H1 (cell line): ENCODE data around the gene TCHP. TPM values are rescaled to one million over a fixed set of nuclear protein-coding genes. Genes with fewer than 3 reads are reported as not detected.
A peak's percentile ranks its signal among the peaks of the same experiment; 100 is the strongest.

Experiments
- CTCF ChIA-PET: fragments of 300-600 bp; sonication (Branson Sonifier 250); formaldehyde crosslinking; loops from one replicate; lab custom pipeline; 2021; ENCODE audit not compliant: partially characterized antibody; lab: Charles Lee
- POLR2A ChIA-PET: fragments of 300-600 bp; sonication (Branson Sonifier 250); formaldehyde crosslinking; loops from one replicate; lab custom pipeline; 2021; ENCODE audit warnings: inconsistent platforms; ENCODE audit not compliant: partially characterized antibody; lab: Charles Lee
- DNase-seq, 2 experiments: peaks; one replicate each; pipeline versions ENCODE4 v3.0.0 to v3.0.0-alpha.2; 2010 to 2022; ENCODE audit warnings: low spot score in 2 of 2, low read depth in 1 of 2, mixed read lengths in 1 of 2
- FAIRE-seq: peaks from 2 replicates; lab custom pipeline; 2011; peaks lifted over from hg19 to GRCh38; lab: Jason Lieb, UNC
- H2AFZ ChIP-seq: 2 replicates; pipeline ENCODE4 v1.8.1; 2012; ENCODE audit warnings: low read length, inconsistent platforms
- H2AK5ac ChIP-seq: 2 replicates; pipeline ENCODE4 v1.6.1; 2013; ENCODE audit warnings: low read depth, low read length
- H2BK120ac ChIP-seq: replicated peaks from 2 replicates; pipeline ENCODE3; 2013; ENCODE audit warnings: low read depth, low read length, inconsistent platforms
- H2BK12ac ChIP-seq: 2 replicates; pipeline ENCODE4 v1.6.1; 2013; ENCODE audit warnings: low read depth, low read length
- H2BK15ac ChIP-seq: 2 replicates; pipeline ENCODE4 v1.6.1; 2013; ENCODE audit warnings: low read length
- H2BK20ac ChIP-seq: 2 replicates; pipeline ENCODE4 v1.6.1; 2013; ENCODE audit warnings: low read length
- H2BK5ac ChIP-seq: 2 replicates; pipeline ENCODE4 v1.6.1; 2013; ENCODE audit warnings: low read depth, low read length
- H3K14ac ChIP-seq: 2 replicates; pipeline ENCODE4 v1.6.1; 2013; ENCODE audit warnings: inconsistent platforms; ENCODE audit not compliant: insufficient read length
- H3K18ac ChIP-seq: 2 replicates; pipeline ENCODE4 v1.6.1; 2013; ENCODE audit warnings: low read length; ENCODE audit errors: extremely low read depth
- H3K23ac ChIP-seq: 2 replicates; pipeline ENCODE4 v1.6.1; 2013; ENCODE audit warnings: inconsistent platforms; ENCODE audit not compliant: insufficient read length
- H3K23me2 ChIP-seq: 2 replicates; pipeline ENCODE4 v1.6.1; 2013; ENCODE audit warnings: low read depth, low read length
- H3K27ac ChIP-seq: 2 replicates; pipeline ENCODE4 v1.6.1; 2011; ENCODE audit warnings: low read depth, low read length, inconsistent platforms
- H3K27me3 ChIP-seq, 4 experiments: replicated peaks in 1 of 4; 1 replicate in 1 of 4; 2 replicates in 3 of 4; pipeline versions ENCODE4 v1.6.1 to v1.8.1; 2011 to 2013; ENCODE audit warnings: low read length in 3 of 4, mild to moderate bottlenecking in 3 of 4, inconsistent platforms in 2 of 4, mixed read lengths in 2 of 4, moderate library complexity in 1 of 4; ENCODE audit not compliant: control insufficient read depth in 3 of 4, insufficient read depth in 3 of 4; ENCODE audit errors: extremely low read depth in 1 of 4
- H3K36me3 ChIP-seq, 4 experiments: 2 replicates each; pipeline versions ENCODE4 v1.6.1 to v1.8.1; 2011 to 2013; ENCODE audit warnings: mild to moderate bottlenecking in 4 of 4, low read length in 3 of 4, moderate library complexity in 2 of 4, control low read depth in 1 of 4, inconsistent platforms in 1 of 4; ENCODE audit not compliant: insufficient read depth in 4 of 4, control insufficient read depth in 2 of 4
- H3K4ac ChIP-seq: replicated peaks from 2 replicates; pipeline ENCODE3; 2013; ENCODE audit warnings: low read length, low read depth, mixed read lengths, inconsistent platforms; ENCODE audit not compliant: insufficient read length
- H3K4me1 ChIP-seq, 4 experiments: replicated peaks in 1 of 4; 1 replicate in 1 of 4; 2 replicates in 3 of 4; pipeline versions ENCODE4 v1.6.1 to v1.8.1; 2011 to 2013; ENCODE audit warnings: low read length in 3 of 4, inconsistent platforms in 2 of 4, mixed read lengths in 1 of 4; ENCODE audit not compliant: insufficient read depth in 4 of 4, control insufficient read depth in 3 of 4
- H3K4me2 ChIP-seq, 2 experiments: 2 replicates each; pipeline versions ENCODE4 v1.6.1 to v1.8.1; 2011 to 2013; ENCODE audit warnings: low read depth in 2 of 2, low read length in 2 of 2, control low read depth in 1 of 2, inconsistent platforms in 1 of 2, mild to moderate bottlenecking in 1 of 2; ENCODE audit not compliant: insufficient read depth in 1 of 2
- H3K4me3 ChIP-seq, 4 experiments: fragments of 200-600, 300-600 bp in 1 of 4; sonication (generic), shearing (Covaris generic), sonication (Bioruptor Twin) in 1 of 4; 2 replicates each; pipeline versions ENCODE4 v1.5.1 to v1.8.1; 2011 to 2016; ENCODE audit warnings: low read length in 4 of 4, low read depth in 3 of 4, control low read depth in 2 of 4, inconsistent platforms in 2 of 4, mild to moderate bottlenecking in 2 of 4, mixed read lengths in 1 of 4, moderate library complexity in 1 of 4; ENCODE audit not compliant: insufficient read depth in 2 of 4; ENCODE audit errors: extremely low read depth in 1 of 4
- H3K56ac ChIP-seq: replicated peaks from 2 replicates; pipeline ENCODE3; 2013; ENCODE audit warnings: low read depth, mild to moderate bottlenecking, mixed read lengths, low read length, inconsistent platforms; ENCODE audit not compliant: insufficient read length
- H3K79me1 ChIP-seq: 2 replicates; pipeline ENCODE4 v1.6.1; 2013; ENCODE audit warnings: low read depth, low read length, control low read depth
- H3K79me2 ChIP-seq, 2 experiments: 2 replicates each; pipeline versions ENCODE4 v1.6.1 to v1.8.1; 2012 to 2013; ENCODE audit warnings: low read length in 2 of 2, mild to moderate bottlenecking in 2 of 2, inconsistent platforms in 1 of 2; ENCODE audit not compliant: insufficient read depth in 2 of 2, control insufficient read depth in 1 of 2
- H3K9ac ChIP-seq, 4 experiments: replicated peaks in 1 of 4; 1 replicate in 1 of 4; 2 replicates in 3 of 4; pipeline versions ENCODE4 v1.6.1 to v1.8.1; 2011 to 2013; ENCODE audit warnings: low read depth in 3 of 4, low read length in 3 of 4, control low read depth in 2 of 4, mild to moderate bottlenecking in 2 of 4, moderate library complexity in 2 of 4, inconsistent platforms in 1 of 4; ENCODE audit errors: extremely low read depth in 1 of 4
- H3K9me3 ChIP-seq, 2 experiments: 2 replicates each; pipeline versions ENCODE4 v1.6.1 to v1.8.1; 2012 to 2013; ENCODE audit warnings: mild to moderate bottlenecking in 2 of 2, moderate library complexity in 2 of 2, control low read depth in 1 of 2, inconsistent platforms in 1 of 2, low read depth in 1 of 2, low read length in 1 of 2, mixed read lengths in 1 of 2; ENCODE audit not compliant: insufficient read depth in 2 of 2
- H4K20me1 ChIP-seq, 2 experiments: replicated peaks in 1 of 2; 2 replicates each; pipeline versions ENCODE3 to v1.8.1; 2011 to 2013; ENCODE audit warnings: inconsistent platforms in 2 of 2, low read length in 2 of 2, mild to moderate bottlenecking in 1 of 2; ENCODE audit not compliant: insufficient read depth in 2 of 2, control insufficient read depth in 1 of 2
- H4K5ac ChIP-seq: 2 replicates; pipeline ENCODE4 v1.6.1; 2013; ENCODE audit warnings: low read length, low read depth, mixed read lengths, inconsistent platforms; ENCODE audit not compliant: insufficient read length
- H4K8ac ChIP-seq: 2 replicates; pipeline ENCODE4 v1.8.0; 2013; ENCODE audit warnings: mild to moderate bottlenecking, moderate library complexity, low read length, inconsistent platforms; ENCODE audit not compliant: insufficient read depth; ENCODE audit errors: extremely low read depth
- H4K91ac ChIP-seq: replicated peaks from 2 replicates; pipeline ENCODE3; 2013; ENCODE audit warnings: low read length, mixed read lengths, inconsistent platforms; ENCODE audit not compliant: insufficient read length
- ASH2L ChIP-seq: fragments of 200-600, 300-600 bp; sonication (generic); IDR thresholded peaks from one replicate; pipeline ENCODE4 v1.7.1; 2017; ENCODE audit warnings: low read length
- ATF2 ChIP-seq: IDR thresholded peaks from 2 replicates; pipeline ENCODE4 v1.6.1; 2012; ENCODE audit warnings: low read length, inconsistent platforms
- BACH1 ChIP-seq: IDR thresholded peaks from 2 replicates; pipeline ENCODE4 v1.6.1; 2012; ENCODE audit warnings: low read length, improper control_type of control experiment
- BCL11A ChIP-seq, 2 experiments: IDR thresholded peaks; one replicate each; pipeline ENCODE4 v1.6.1; 2011; ENCODE audit warnings: low read depth in 2 of 2, low read length in 2 of 2, mild to moderate bottlenecking in 2 of 2
- POLR2A ChIP-seq, 2 experiments: IDR thresholded peaks; 1 replicate in 1 of 2; 2 replicates in 1 of 2; pipeline ENCODE4 v1.6.1; 2011; ENCODE audit warnings: low read depth in 2 of 2, low read length in 2 of 2, mild to moderate bottlenecking in 2 of 2; ENCODE audit errors: control extremely low read depth in 1 of 2
- RBBP5 ChIP-seq: IDR thresholded peaks from 2 replicates; pipeline ENCODE4 v1.7.1; 2012; ENCODE audit warnings: low read depth, mild to moderate bottlenecking, inconsistent platforms, low read length, moderate library complexity, borderline replicate concordance
- SRF ChIP-seq: IDR thresholded peaks from 2 replicates; pipeline ENCODE4 v1.6.1; 2011; ENCODE audit warnings: mild to moderate bottlenecking, low read depth, low read length, moderate library complexity
- TAF7 ChIP-seq: optimal IDR thresholded peaks from 2 replicates; pipeline ENCODE3; 2011; ENCODE audit warnings: low read depth, mild to moderate bottlenecking, inconsistent platforms, low read length, moderate library complexity, borderline replicate concordance
- TBP ChIP-seq: IDR thresholded peaks from 2 replicates; pipeline ENCODE4 v1.6.1; 2011; ENCODE audit warnings: low read depth, low read length, improper control_type of control experiment
- WGBS, 2 experiments: shearing (Covaris generic) in 1 of 2; methylation state at CpG; one replicate each; pipeline versions ENCODE4 v1.1.6 to v1.1.7; 2013 to 2015; ENCODE audit warnings: low lambda C conversion rate in 2 of 2, mixed read lengths in 2 of 2, inconsistent platforms in 1 of 2, low coverage in 1 of 2, missing lambda C conversion rate in 1 of 2; ENCODE audit not compliant: insufficient replicate concordance in 2 of 2, insufficient coverage in 1 of 2, insufficient read length in 1 of 2; ENCODE audit errors: extremely low coverage in 1 of 2, missing lambda C conversion rate in 1 of 2; 5-methylcytosine and 5-hydroxymethylcytosine counted together
- polyA plus RNA-seq, 7 experiments: library from polyadenylated mRNA; depleted of rRNA in 3 of 7; stranded (reverse) in 5 of 7; unstranded in 2 of 7; fragments of >200 nt in 5 of 7; fragments of 200-250 nt in 2 of 7; gene quantifications; 1 replicate in 5 of 7; 2 replicates in 1 of 7; 4 replicates in 1 of 7; pipeline versions ENCODE4 v1.2.1 to v1.2.3, GENCODE V29; 2011 to 2013; ENCODE audit warnings: missing spikeins in 2 of 7, mixed read lengths in 2 of 7
- total RNA-seq: library from RNA; stranded (reverse); fragmentation: NEBNext Ultra II Directional; extraction: Animal tissue kit (Norgen Biotek cat#: 25700); gene quantifications from 2 replicates; pipeline ENCODE4 v1.2.1, GENCODE V29; 2021

TCHP gene
- total and polyA plus RNA-seq, 2 of the 8 experiments (the other 6 are each of a cell fraction or from before 2014, with no cell fraction given): 2.8 to 4.5 TPM

- no peaks in the 10 kb centered on the region for H3K79me1 ChIP-seq
- H4K8ac ChIP-seq: no peak overlapping the region
- peak overlapping the region; percentile 25 to 49 for H3K4me2 ChIP-seq
- no peak overlapping the region for H3K23ac ChIP-seq
- peak overlapping the region; percentile 45; the same call in 1 of the 2 replicates for H2AFZ ChIP-seq
- H2BK12ac ChIP-seq: no peak overlapping the region; the same call in 1 of the 2 replicates
- no peak overlapping the region for H2BK20ac ChIP-seq
- H2BK5ac ChIP-seq: no peak overlapping the region
- no peaks in the 10 kb centered on the region for H3K23me2 ChIP-seq
- H3K79me2 ChIP-seq: no peaks in the 10 kb centered on the region
- H3K36me3 ChIP-seq: no peaks in the 10 kb centered on the region
- H4K91ac ChIP-seq: no peak overlapping the region
- no peaks in the 10 kb centered on the region for H3K27me3 ChIP-seq
- no peak overlapping the region for H3K9ac ChIP-seq
- peaks cover 7 to 12% (median 8%) of the 10 kb centered on the region in 4 experiments for H3K4me1 ChIP-seq
- ChIA-PET POLR2A (interaction anchor here (1.0 to 1.5 kb wide), 3 partner anchors 12 to 87 kb away, joined by 3 read pairs; no protein-coding TSS in a partner anchor), CTCF (interaction anchor here (0.8 to 2.8 kb wide), 5 partner anchors 11 to 91 kb away, joined by 3 to 12 read pairs (median 4); no protein-coding TSS in a partner anchor)
- peak overlapping the region in 1 of 4 experiments; percentile 31; a peak in 1 of 8 replicates for H3K4me3 ChIP-seq
- peak overlapping the region; percentile 17; the same call in 1 of the 2 replicates for H3K18ac ChIP-seq
- no peak overlapping the region for H4K5ac ChIP-seq
- no peak overlapping the region for H3K27ac ChIP-seq
- no peak overlapping the region for H2BK120ac ChIP-seq
- no peak overlapping the region for H2BK15ac ChIP-seq
- FAIRE-seq (peak; percentile 97), DNase-seq (peak; percentile 72 to 73)
- no peak overlapping the region for H3K56ac ChIP-seq
- H3K4ac ChIP-seq: no peak overlapping the region
- H2AK5ac ChIP-seq: no peak overlapping the region
- no peak overlapping the region for H3K14ac ChIP-seq
- no peaks in the 10 kb centered on the region for H3K9me3 ChIP-seq
- H4K20me1 ChIP-seq: no peaks in the 10 kb centered on the region
- WGBS, 2 experiments: 27% methylated on average over 17 of the region's 17 CpGs; no CpG with 5 or more reads in 1 of the 2 experiments
- TF ChIP-seq ATF2: peak; percentile 29; the same call in 1 of the 2 replicates
- TF ChIP-seq TBP: peak; percentile 62; the same call in 1 of the 2 replicates
- peak; percentile 68 for TF ChIP-seq ASH2L
- TF ChIP-seq BCL11A (IDR thresholded peaks at IDR 0.05; ENCODE audit: low read depth in 2 of 2, low read length in 2 of 2): no peak
- no peak for TF ChIP-seq SRF
- TF ChIP-seq RBBP5: 0 out of 2 replicates have a peak, but pooled peaks have one; percentile 47
- peak in 1 of 2 experiments; percentile 46; a peak in 1 of 3 replicates for TF ChIP-seq POLR2A (IDR thresholded peaks at IDR 0.05; ENCODE audit: control extremely low read depth in 1 of 2, low read depth in 2 of 2, low read length in 2 of 2)
- no peak for TF ChIP-seq TAF7
- TF ChIP-seq BACH1: peak; percentile 29; the same call in 1 of the 2 replicates
Measured at GRCh38 chr12:109944561-109945359, 44.7 kb downstream of the TCHP start.
